Loucy (cell line): ENCODE results near the gene DDX39A.

ENCODE experiments used
- EZH2phosphoT487 ChIP-seq: fragments of 200-600 bp; IDR thresholded peaks from 2 replicates; pipeline ENCODE4 v1.6.1; 2018; ENCODE audit warnings: antibody characterized with exemption, mild to moderate bottlenecking, moderate library complexity, borderline replicate concordance
- TF ChIP-seq, protein P1 (sequence below): fragments of 200-600 bp; sonication (generic); conservative IDR thresholded peaks from 2 replicates; pipeline ENCODE4 v1.5.1; 2014; ENCODE audit warnings: mild to moderate bottlenecking, antibody characterized with exemption, low read length

DNA sequence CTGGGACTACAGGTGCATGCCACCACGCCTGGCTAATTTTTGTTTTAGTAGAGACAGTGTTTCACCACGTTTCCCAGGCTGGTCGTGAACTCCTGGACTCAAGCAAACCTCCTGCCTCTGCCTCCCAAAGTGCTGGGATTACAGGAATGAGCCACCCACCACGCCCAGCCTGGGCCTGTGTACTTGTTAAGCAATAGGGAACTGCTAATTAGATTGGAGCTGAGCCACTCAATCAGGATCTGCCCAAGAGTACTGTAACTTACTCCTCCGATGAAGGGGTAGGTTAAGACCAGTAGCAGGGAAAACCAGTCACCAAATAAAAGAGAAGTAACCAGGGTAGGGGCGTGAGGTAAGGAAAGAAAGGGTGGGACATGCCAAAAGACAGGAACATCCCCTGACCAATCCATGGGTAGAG lies 2.3 kb downstream of the DDX39A start:
- TF ChIP-seq, protein P1, sequence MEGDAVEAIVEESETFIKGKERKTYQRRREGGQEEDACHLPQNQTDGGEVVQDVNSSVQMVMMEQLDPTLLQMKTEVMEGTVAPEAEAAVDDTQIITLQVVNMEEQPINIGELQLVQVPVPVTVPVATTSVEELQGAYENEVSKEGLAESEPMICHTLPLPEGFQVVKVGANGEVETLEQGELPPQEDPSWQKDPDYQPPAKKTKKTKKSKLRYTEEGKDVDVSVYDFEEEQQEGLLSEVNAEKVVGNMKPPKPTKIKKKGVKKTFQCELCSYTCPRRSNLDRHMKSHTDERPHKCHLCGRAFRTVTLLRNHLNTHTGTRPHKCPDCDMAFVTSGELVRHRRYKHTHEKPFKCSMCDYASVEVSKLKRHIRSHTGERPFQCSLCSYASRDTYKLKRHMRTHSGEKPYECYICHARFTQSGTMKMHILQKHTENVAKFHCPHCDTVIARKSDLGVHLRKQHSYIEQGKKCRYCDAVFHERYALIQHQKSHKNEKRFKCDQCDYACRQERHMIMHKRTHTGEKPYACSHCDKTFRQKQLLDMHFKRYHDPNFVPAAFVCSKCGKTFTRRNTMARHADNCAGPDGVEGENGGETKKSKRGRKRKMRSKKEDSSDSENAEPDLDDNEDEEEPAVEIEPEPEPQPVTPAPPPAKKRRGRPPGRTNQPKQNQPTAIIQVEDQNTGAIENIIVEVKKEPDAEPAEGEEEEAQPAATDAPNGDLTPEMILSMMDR = no peak
- no peak for TF ChIP-seq EZH2phosphoT487
